ENCODE results near the gene CDC42BPB.
A peak's percentile ranks its signal among the peaks of the same experiment; 100 is the strongest.

The CDC42BPB gene, protein sequence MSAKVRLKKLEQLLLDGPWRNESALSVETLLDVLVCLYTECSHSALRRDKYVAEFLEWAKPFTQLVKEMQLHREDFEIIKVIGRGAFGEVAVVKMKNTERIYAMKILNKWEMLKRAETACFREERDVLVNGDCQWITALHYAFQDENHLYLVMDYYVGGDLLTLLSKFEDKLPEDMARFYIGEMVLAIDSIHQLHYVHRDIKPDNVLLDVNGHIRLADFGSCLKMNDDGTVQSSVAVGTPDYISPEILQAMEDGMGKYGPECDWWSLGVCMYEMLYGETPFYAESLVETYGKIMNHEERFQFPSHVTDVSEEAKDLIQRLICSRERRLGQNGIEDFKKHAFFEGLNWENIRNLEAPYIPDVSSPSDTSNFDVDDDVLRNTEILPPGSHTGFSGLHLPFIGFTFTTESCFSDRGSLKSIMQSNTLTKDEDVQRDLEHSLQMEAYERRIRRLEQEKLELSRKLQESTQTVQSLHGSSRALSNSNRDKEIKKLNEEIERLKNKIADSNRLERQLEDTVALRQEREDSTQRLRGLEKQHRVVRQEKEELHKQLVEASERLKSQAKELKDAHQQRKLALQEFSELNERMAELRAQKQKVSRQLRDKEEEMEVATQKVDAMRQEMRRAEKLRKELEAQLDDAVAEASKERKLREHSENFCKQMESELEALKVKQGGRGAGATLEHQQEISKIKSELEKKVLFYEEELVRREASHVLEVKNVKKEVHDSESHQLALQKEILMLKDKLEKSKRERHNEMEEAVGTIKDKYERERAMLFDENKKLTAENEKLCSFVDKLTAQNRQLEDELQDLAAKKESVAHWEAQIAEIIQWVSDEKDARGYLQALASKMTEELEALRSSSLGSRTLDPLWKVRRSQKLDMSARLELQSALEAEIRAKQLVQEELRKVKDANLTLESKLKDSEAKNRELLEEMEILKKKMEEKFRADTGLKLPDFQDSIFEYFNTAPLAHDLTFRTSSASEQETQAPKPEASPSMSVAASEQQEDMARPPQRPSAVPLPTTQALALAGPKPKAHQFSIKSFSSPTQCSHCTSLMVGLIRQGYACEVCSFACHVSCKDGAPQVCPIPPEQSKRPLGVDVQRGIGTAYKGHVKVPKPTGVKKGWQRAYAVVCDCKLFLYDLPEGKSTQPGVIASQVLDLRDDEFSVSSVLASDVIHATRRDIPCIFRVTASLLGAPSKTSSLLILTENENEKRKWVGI (N-terminal part only)

DNA sequence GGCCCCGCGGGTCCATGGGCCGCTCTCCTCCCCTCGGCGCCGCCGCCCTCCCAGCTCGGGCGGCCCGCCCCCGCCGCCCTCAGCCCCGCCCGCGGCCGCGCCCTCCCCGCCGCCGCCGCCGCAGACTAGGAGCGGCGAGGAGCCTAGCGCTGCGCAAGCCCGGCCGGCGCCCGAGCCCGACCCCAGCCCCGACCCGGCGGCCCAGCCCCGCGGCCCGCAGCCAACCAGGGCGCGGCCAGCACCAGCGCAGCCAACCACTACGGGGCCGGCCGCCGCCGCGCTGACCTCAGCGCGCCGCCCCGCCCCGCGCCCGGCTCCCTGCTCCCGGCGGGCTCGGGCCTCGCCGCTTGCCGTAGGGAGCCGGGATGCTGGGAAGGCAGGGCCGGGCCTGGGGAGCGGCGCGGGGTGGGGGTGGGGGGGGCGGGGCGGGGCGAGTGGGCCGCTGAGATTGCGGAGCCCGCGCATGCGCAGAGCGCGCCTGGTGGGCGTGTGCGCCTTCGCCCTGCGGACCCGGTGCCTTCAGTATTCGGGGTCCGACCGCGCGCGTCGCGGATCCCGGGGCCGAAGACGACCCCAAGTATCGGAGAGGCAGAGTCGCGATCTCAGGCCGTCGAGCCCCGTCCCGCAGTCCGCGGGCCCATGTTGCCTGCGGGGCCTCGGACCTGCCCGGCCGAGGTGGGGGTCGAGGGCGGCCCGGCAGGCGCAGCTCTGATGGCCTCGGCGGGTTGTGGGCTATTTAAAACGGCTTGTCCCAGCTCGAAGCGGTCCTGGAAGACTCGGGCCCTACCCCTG, at the start of gene CDC42BPB:
Gene CDC42BPB (minus strand): TSS at position 178 of the 792 bp plus-strand sequence. CDS start 376 bp downstream, outside the sequence.
- TF ChIP-seq, protein P1, sequence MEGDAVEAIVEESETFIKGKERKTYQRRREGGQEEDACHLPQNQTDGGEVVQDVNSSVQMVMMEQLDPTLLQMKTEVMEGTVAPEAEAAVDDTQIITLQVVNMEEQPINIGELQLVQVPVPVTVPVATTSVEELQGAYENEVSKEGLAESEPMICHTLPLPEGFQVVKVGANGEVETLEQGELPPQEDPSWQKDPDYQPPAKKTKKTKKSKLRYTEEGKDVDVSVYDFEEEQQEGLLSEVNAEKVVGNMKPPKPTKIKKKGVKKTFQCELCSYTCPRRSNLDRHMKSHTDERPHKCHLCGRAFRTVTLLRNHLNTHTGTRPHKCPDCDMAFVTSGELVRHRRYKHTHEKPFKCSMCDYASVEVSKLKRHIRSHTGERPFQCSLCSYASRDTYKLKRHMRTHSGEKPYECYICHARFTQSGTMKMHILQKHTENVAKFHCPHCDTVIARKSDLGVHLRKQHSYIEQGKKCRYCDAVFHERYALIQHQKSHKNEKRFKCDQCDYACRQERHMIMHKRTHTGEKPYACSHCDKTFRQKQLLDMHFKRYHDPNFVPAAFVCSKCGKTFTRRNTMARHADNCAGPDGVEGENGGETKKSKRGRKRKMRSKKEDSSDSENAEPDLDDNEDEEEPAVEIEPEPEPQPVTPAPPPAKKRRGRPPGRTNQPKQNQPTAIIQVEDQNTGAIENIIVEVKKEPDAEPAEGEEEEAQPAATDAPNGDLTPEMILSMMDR (IDR thresholded peaks at IDR 0.05; ENCODE audit: borderline replicate concordance, control extremely low read depth, extremely low read depth, insufficient read depth, missing control alignments) = no peak
- in situ Hi-C loops (cut with MboI; ENCODE audit: low sequenced_read_pairs, unreplicated experiment) = no loop called here
- peak; percentile 89 for DNase-seq (ENCODE audit: low spot score)

DNA sequence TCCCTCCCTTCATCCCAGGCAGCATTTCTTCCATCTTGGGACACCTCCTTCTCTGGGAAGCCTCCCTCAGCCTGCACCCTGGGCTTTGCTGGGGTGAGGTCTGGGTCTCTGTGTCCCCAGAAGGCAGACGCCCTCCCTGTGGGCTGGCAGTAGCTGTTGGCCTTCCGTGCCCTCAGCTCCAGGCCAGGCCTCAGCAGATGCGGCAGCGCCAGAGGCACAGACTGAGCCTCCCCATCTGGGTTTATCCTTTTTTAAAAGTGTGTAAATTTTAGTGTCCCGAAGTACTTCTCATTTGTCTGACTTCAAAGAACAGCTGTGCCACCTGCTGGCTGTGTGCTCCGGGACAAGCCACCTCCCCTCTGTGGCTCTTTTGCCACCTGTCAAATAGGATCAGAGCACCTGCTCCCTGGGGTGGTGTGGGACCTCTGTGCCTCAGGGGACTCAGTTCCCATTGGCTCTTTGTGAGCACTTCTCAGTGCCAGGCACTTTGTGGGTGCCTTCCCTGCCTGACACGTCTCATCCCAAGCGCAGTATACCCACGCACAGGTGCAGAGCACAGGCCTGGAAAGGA, 48.3 kb upstream of the CDC42BPB start:
- TF ChIP-seq, protein P1 (IDR thresholded peaks at IDR 0.05; ENCODE audit: borderline replicate concordance, control extremely low read depth, extremely low read depth, insufficient read depth, missing control alignments) = peak; percentile 18
- in situ Hi-C loops (cut with MboI; ENCODE audit: low sequenced_read_pairs, unreplicated experiment) = loop anchor here (5.0 kb wide), 1 partner anchor 82 kb away; no protein-coding TSS in a partner anchor
- DNase-seq (ENCODE audit: low spot score) = peak; percentile 63

DNA sequence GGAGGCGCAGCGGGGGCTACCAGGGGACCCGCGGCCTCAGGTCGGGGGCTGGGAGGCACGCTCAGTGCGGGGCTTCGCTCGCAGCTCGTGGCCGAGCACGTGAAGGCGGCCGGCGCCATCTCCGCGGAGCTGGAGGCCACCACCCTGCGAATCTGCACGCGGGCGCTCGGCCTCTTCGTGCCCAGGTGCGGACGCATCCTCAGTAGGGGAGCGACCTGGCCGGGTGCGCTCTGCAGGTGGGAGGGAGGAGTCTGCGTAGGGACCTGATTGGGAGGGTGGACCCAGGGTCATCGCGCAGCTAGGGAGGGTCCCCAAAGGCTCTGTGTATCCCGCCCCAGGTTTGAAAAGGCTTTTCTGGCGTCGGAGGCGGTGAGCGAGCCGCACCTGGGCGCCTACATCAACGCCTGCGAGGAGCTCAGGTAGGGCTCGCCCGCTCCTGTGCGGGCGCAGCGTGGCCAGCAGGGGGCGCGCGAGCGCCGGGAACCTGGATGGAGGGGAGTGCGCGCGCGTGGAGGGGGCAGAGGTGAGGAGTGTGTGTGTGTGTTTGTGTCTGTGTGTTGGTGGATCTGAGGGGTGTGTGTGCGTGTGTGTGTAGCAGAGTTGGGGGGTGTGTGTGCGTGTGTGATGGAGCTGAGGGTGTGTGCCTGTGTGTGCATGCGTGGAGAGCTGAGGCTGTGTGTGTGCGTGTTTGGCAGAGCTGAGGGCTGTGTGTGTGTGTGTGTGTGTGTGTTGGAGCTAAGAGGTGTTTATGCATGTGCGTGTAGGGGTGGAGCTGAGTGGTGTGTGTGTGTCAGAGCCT, 47.5 kb upstream of the CDC42BPB start:
- in situ Hi-C loops (cut with MboI; ENCODE audit: low sequenced_read_pairs, unreplicated experiment) = loop anchor here (5.0 kb wide), 1 partner anchor 82 kb away; no protein-coding TSS in a partner anchor
- peak; percentile 89 for DNase-seq (ENCODE audit: low spot score)
- TF ChIP-seq, protein P1 (IDR thresholded peaks at IDR 0.05; ENCODE audit: borderline replicate concordance, control extremely low read depth, extremely low read depth, insufficient read depth, missing control alignments) = peak; percentile 98

DNA sequence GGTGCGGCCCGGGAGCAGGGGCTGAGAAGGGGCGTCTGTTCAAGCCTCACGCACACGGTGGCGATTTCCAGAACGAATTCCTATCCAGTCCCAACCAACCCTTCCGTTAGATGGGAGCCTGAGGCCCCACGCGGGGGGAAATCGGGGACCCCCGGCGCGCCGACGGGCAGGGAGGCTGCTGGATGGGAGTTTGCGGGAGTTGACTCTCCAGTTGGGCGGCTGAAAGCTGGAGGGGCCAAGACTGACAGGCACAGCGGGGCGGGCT, 47.0 kb upstream of the CDC42BPB start:
- in situ Hi-C loops (cut with MboI; ENCODE audit: low sequenced_read_pairs, unreplicated experiment) = no loop called here
- TF ChIP-seq, protein P1 (IDR thresholded peaks at IDR 0.05; ENCODE audit: borderline replicate concordance, control extremely low read depth, extremely low read depth, insufficient read depth, missing control alignments) = no peak
- DNase-seq (ENCODE audit: low spot score) = no peak

DNA sequence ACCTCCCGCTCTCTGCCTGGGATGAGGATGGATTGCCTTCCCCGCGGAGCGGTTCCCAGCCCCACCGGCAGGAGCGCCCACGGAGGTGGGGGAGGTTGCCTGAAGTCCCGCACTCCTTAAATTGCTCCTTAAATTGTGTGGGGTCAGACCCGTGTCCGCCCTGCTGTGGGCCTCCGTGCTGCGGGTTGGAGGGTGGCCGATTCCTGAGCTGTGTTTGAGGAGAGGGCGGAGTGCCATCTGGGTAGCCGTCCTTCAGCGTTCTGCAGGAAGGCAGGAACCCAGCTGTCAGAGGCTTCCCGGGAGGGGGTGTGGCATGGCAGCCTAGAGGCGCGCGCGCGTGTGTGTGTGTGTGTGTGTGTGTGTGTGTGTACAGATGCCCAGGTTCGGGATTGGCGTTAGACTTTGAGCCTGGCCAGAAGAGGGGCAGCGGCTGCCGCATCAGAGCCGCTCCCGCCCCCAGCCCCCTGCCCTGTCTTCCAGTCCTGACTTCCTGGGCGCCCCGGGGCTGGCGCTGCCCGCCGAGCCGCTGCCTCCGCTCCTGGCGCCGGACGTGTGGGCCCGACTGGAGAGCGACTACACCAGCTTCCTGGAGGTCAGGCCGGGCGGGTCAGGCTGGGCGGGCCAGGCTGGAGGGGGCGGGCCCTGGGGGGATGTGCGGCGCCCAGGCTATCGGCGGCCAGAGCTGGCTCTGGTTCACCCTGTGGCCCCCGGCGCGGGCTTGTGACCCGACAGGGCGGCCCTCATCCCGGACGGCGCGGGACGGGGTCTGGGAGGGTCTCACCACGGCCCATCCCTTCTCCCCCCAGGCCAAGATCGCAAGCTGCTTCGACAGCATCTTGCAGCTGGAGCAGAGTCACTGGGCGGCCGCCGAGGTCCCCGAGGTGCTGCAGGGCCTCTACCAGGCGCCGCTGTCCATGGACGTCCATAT, 46.4 kb upstream of the CDC42BPB start:
- TF ChIP-seq, protein P1 (IDR thresholded peaks at IDR 0.05; ENCODE audit: borderline replicate concordance, control extremely low read depth, extremely low read depth, insufficient read depth, missing control alignments) = no peak
- DNase-seq (ENCODE audit: low spot score) = no peak
- in situ Hi-C loops (cut with MboI; ENCODE audit: low sequenced_read_pairs, unreplicated experiment) = no loop called here

Measured in GM13976 (cell line).